Suprapubic skin (tissue), 4 donors: ENCODE data around the gene IGSF23.

ENCODE experiments used
- CTCF ChIP-seq, 2 donors: fragments of 200-600 bp in 1 of 2; fragments of 450-650 bp in 1 of 2; sonication (generic) in 1 of 2; IDR thresholded peaks; one replicate each; pipeline ENCODE4 v1.5.1; 2016 to 2019; ENCODE audit warnings: antibody characterized with exemption in 2 of 2, mild to moderate bottlenecking in 1 of 2, moderate library complexity in 1 of 2
- EP300 ChIP-seq: sonication (generic); formaldehyde crosslinking; IDR thresholded peaks from one replicate; pipeline ENCODE4 v1.6.1; 2017; ENCODE audit warnings: antibody characterized with exemption
- POLR2A ChIP-seq, 2 donors: fragments of 450-650 bp; IDR thresholded peaks; one replicate each; pipeline ENCODE4 v1.6.1; 2017; ENCODE audit warnings: antibody characterized with exemption in 2 of 2, mild to moderate bottlenecking in 2 of 2, moderate library complexity in 2 of 2
- POLR2AphosphoS5 ChIP-seq, 3 donors: sonication (generic); formaldehyde crosslinking; IDR thresholded peaks; one replicate each; pipeline ENCODE4 v1.6.1; 2017; ENCODE audit warnings: antibody characterized with exemption in 3 of 3

GRCh38 chr19:44683434-44684210, 70.3 kb downstream of the IGSF23 start:
- TF ChIP-seq CTCF (IDR thresholded peaks at IDR 0.05) (no peak), POLR2AphosphoS5 (IDR thresholded peaks at IDR 0.05) (no peak), EP300 (no peak), POLR2A (IDR thresholded peaks at IDR 0.05) (no peak)
